Measurements from ENCODE around the gene GPR137C. TPM values are rescaled to one million over a fixed set of nuclear protein-coding genes. Genes with fewer than 3 reads are reported as not detected.

The GPR137C gene
- total RNA-seq, 1 donor from 2014 or later: 0.13 TPM

DNA sequence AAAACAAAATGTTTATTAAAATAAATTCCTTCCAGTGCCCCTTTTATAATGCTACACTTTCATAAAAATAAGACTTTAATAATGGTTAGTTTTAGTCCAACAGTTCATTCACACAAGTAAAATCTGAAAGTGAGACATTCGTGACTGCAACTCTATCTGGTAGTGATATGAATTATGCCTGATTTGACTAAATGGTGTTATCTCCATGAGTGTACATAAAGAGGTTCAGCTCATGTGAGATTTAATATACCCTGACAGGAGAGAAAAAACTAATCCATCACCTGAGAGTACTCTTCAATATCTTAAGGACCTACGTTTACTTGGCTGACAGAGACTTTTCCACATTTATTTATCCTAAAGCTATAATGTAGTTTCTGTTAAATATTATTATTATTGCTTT lies 108.7 kb downstream of the GPR137C start:
- no peak for DNase-seq (ENCODE audit: low spot score)

DNA sequence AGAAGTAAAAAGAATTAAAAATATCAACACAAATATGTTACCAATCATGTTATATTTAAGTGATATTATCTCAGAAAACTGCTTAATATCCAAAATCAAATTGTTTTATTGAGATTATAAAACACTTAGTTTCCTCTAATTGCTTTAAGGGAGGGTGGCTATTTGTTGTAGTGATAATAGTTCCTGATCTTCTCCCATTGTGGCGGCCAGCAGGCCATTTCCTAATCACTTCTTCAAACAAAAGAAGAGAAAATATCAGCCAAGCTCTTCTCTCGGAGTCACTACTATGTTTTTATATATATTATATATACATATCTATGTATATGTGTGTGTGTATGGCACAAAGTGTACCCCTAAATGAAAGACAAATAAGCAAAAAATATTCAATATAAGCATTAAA lies 111.2 kb downstream of the GPR137C start:
- no peak for DNase-seq (ENCODE audit: low spot score)

DNA sequence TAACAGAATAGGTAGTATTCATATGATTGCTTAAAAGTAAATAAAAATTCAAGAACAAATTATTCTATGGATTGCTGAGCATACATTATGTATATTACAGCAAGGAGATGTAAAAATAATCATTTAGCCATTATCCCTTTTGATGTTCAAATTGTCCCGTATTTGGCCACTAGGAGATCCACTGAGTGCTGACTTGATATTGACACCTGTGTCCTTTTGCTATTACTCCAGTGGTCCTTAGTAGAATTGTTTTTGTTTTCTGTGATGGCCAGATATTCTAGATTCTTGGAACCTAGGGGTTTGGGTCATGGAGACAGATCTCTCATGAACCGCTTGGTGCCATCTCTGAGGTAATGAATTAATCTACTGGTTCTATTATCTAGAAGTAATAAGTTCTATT lies 126.0 kb downstream of the GPR137C start:
- DNase-seq (ENCODE audit: low spot score): no peak

DNA sequence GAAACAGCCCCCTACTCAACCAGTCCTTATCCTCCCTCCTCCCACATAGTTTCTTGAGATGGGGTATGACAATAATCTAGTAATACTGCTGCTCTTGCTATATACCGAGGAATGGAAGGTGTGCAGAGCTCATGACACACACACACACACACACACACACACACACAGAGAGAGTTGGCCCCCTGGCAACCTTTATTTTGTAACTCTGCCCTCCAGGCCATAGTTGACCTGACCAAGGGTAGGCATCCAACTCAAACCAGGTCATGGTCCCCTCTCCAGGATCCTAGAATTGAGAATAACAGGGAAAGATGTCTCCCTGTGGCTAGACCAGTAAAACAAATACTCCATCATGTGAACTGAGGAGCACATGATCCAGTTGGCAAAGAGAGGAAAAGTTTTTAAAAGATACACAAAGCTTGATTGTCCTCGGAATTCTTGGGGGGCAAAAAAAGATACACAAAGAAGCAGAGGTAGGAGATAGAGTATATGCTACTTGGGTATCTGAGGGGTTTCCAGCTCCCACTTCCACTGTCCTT lies 131.4 kb downstream of the GPR137C start:
- no peak for DNase-seq (ENCODE audit: low spot score)

DNA sequence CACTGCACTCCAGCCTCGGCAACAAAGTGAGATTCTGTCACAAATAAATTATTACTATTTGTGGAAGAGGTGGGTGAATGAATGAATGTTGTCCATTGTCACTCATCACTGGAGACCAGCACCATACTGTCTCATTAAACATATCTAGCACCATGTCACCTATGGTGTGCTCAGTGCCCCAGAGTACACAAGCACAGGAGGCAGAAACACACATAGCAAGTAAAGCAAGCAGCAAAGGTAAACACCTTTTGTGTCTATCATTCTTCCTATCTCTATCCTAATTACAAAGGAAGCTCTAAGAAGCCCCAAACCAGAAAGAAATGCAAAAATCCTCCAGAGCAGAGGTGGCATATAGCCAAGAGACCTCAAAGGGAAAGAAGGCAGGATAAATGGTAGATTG lies 133.5 kb downstream of the GPR137C start:
- no peak for DNase-seq (ENCODE audit: low spot score)

Other genes starting within 250 kb of the GPR137C start
- gene PTGER2, start 238.5 kb upstream of the GPR137C start, total RNA-seq: 10.9 TPM
- gene TXNDC16, start 331 bp upstream of the GPR137C start, total RNA-seq: 3.6 TPM
- gene ERO1A, start 142.7 kb downstream of the GPR137C start, total RNA-seq: 37.8 TPM
- 79.6 TPM for gene PSMC6, start 154.4 kb downstream of the GPR137C start, total RNA-seq
- 13.9 TPM for gene STYX, start 177.3 kb downstream of the GPR137C start, total RNA-seq
- 26.7 TPM for gene GNPNAT1, start 238.8 kb downstream of the GPR137C start, total RNA-seq

Measured in mesenteric fat pad (tissue), 1 donor.